IPS DF 4.7 (cell line): ENCODE results near the gene SCMH1.

ENCODE experiments used
- DNase-seq: peaks from one replicate; pipeline ENCODE4 v3.0.0-alpha.2; 2013; ENCODE audit warnings: low spot score; ENCODE audit errors: extremely low read depth

The SCMH1 gene

GRCh38 chr1:41028034-41028642, 214.0 kb downstream of the SCMH1 start:
- no peak for DNase-seq

GRCh38 chr1:41025979-41026819, 215.9 kb downstream of the SCMH1 start:
- no peak for DNase-seq

GRCh38 chr1:41024953-41025352, 217.2 kb downstream of the SCMH1 start:
- no peak for DNase-seq

GRCh38 chr1:41023279-41023990, 218.7 kb downstream of the SCMH1 start:
- no peak for DNase-seq

- DNase-seq: no peak
These were observed 219.7 kb downstream of the SCMH1 start for GRCh38 chr1:41022424-41022823.

GRCh38 chr1:41021526-41022308, 220.4 kb downstream of the SCMH1 start, which contains the start of gene SLFNL1:
SLFNL1 (minus strand) TSS chr1:41021725; CDS start chr1:41020660, 1,065 bp downstream.
- no peak for DNase-seq

GRCh38 chr1:41020654-41021053, 221.5 kb downstream of the SCMH1 start:
- no peak for DNase-seq

- DNase-seq: no peak
These were observed 222.0 kb downstream of the SCMH1 start for GRCh38 chr1:41020109-41020576.

GRCh38 chr1:41019353-41019745, 222.8 kb downstream of the SCMH1 start:
- no peak for DNase-seq

GRCh38 chr1:41018018-41018410, 224.1 kb downstream of the SCMH1 start:
- no peak for DNase-seq

GRCh38 chr1:41017141-41018017, 224.7 kb downstream of the SCMH1 start:
- DNase-seq: no peak

- DNase-seq: no peak
These were observed 226.1 kb downstream of the SCMH1 start for GRCh38 chr1:41015897-41016470.

GRCh38 chr1:41015281-41015896, 226.7 kb downstream of the SCMH1 start:
- DNase-seq: no peak

GRCh38 chr1:41014871-41015270, 227.2 kb downstream of the SCMH1 start:
- no peak for DNase-seq

GRCh38 chr1:41013796-41014195, 228.3 kb downstream of the SCMH1 start:
- DNase-seq: no peak

- DNase-seq: no peak
These were observed 229.1 kb downstream of the SCMH1 start for GRCh38 chr1:41013024-41013423.

- DNase-seq: no peak
These were observed 231.8 kb downstream of the SCMH1 start for GRCh38 chr1:41010345-41010744.

GRCh38 chr1:41009466-41009865, 232.6 kb downstream of the SCMH1 start:
- DNase-seq: no peak
